ENCODE results near the gene XPO5.
"Not testable (repeated sequence)": the region's sequence is repeated elsewhere in the genome, so short reads cannot be mapped to it uniquely, and the experiment has no call there.

The XPO5 gene

GRCh38 chr6:43498291-43498690 lies 77.5 kb downstream of the XPO5 start:
- H3K14ac ChIP-seq (ENCODE audit: low read length in 2 of 2); H3K27ac ChIP-seq (ENCODE audit: low read length, poor library complexity, severe bottlenecking); H2BK12ac ChIP-seq (ENCODE audit: low read length in 2 of 2); H4K91ac ChIP-seq (ENCODE audit: low read length); H2AFZ ChIP-seq (ENCODE audit: low read depth, low read length); H3K4me2 ChIP-seq (ENCODE audit: low read length, poor library complexity, severe bottlenecking); H3K23ac ChIP-seq (ENCODE audit: low read length in 2 of 2); DNase-seq; H3K9ac ChIP-seq (ENCODE audit: low read length); H2BK5ac ChIP-seq (ENCODE audit: low read depth, low read length, poor library complexity, severe bottlenecking); H3K4ac ChIP-seq (ENCODE audit: low read depth in 1 of 2, low read length in 2 of 2); H3K27me3 ChIP-seq (ENCODE audit: control insufficient read depth in 1 of 2, insufficient read depth in 1 of 2, low read length in 2 of 2); H2BK120ac ChIP-seq (ENCODE audit: low read depth, low read length); H2AK5ac ChIP-seq (ENCODE audit: low read length, severe bottlenecking); H3K4me3 ChIP-seq (ENCODE audit: insufficient read depth in 1 of 2, low read depth in 1 of 2, low read length in 2 of 2); H3K9me3 ChIP-seq (ENCODE audit: control insufficient read depth, low read length); H4K8ac ChIP-seq (ENCODE audit: low read length); H3K18ac ChIP-seq (ENCODE audit: low read depth in 1 of 2, low read length in 2 of 2); H2BK15ac ChIP-seq (ENCODE audit: low read depth, poor library complexity, severe bottlenecking): not testable (repeated sequence)
- 97% methylated on average over 5 of the region's 5 CpGs for WGBS
- H3K36me3 ChIP-seq (ENCODE audit: control insufficient read depth in 1 of 2, insufficient read depth in 2 of 2, low read depth in 1 of 2, low read length in 2 of 2) = peaks cover 58 to 59% of the 10 kb centered on the region in 2 experiments
- peaks cover 28% of the 10 kb centered on the region for H3K79me1 ChIP-seq (replicated peaks; ENCODE audit: low read length, poor library complexity, severe bottlenecking)
- peaks cover 30% of the 10 kb centered on the region for H3K4me1 ChIP-seq (ENCODE audit: control insufficient read depth, insufficient read depth, low read depth, low read length)

DNA sequence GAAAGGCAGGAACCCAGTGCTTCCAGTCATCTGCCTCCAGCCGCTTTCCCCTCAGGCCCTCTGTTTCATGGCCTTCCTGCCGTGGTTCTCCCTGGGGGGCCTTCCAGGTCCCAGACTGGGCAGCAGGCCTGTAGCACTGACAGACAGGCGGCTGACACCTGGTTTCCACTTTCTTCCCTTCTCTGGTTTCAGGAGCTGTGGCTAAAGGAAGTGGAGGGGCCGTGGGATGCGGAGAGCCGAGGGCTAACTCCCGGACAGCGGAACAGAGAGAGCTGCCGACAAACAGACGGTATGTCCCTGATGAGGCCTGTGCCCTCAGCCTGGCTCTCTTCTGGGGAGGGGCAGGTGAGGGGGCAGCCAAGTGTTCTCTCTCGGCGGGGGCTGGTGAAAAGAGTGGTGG lies 78.1 kb downstream of the XPO5 start:
- H2AK5ac ChIP-seq (ENCODE audit: low read length, severe bottlenecking) = peak overlapping the region; percentile 30
- peaks cover 29% of the 10 kb centered on the region for H3K79me1 ChIP-seq (replicated peaks; ENCODE audit: low read length, poor library complexity, severe bottlenecking)
- H2AFZ ChIP-seq (ENCODE audit: low read depth, low read length) = no peak overlapping the region
- no peak overlapping the region for H3K23ac ChIP-seq (ENCODE audit: low read length in 2 of 2)
- no peak overlapping the region for H3K18ac ChIP-seq (ENCODE audit: low read depth in 1 of 2, low read length in 2 of 2)
- no peak overlapping the region for H4K8ac ChIP-seq (ENCODE audit: low read length)
- H3K4me1 ChIP-seq (ENCODE audit: control insufficient read depth, insufficient read depth, low read depth, low read length) = peaks cover 30% of the 10 kb centered on the region
- DNase-seq = no peak
- no peak overlapping the region for H3K9ac ChIP-seq (ENCODE audit: low read length)
- peaks cover 53% of the 10 kb centered on the region in 2 experiments for H3K36me3 ChIP-seq (ENCODE audit: control insufficient read depth in 1 of 2, insufficient read depth in 2 of 2, low read depth in 1 of 2, low read length in 2 of 2)
- no peak overlapping the region for H4K91ac ChIP-seq (ENCODE audit: low read length)
- no peak overlapping the region for H2BK5ac ChIP-seq (ENCODE audit: low read depth, low read length, poor library complexity, severe bottlenecking)
- no peaks in the 10 kb centered on the region for H3K9me3 ChIP-seq (ENCODE audit: control insufficient read depth, low read length)
- H3K27me3 ChIP-seq (ENCODE audit: control insufficient read depth in 1 of 2, insufficient read depth in 1 of 2, low read length in 2 of 2) = no peaks in the 10 kb centered on the region
- no peak overlapping the region for H3K4ac ChIP-seq (ENCODE audit: low read depth in 1 of 2, low read length in 2 of 2)
- H2BK120ac ChIP-seq (ENCODE audit: low read depth, low read length) = no peak overlapping the region
- H2BK12ac ChIP-seq (ENCODE audit: low read length in 2 of 2) = no peak overlapping the region
- no peak overlapping the region for H3K4me3 ChIP-seq (ENCODE audit: insufficient read depth in 1 of 2, low read depth in 1 of 2, low read length in 2 of 2)
- WGBS = 95% methylated on average over 12 of the region's 12 CpGs
- H3K4me2 ChIP-seq (ENCODE audit: low read length, poor library complexity, severe bottlenecking) = no peak overlapping the region
- no peak overlapping the region for H3K27ac ChIP-seq (ENCODE audit: low read length, poor library complexity, severe bottlenecking)
- H2BK15ac ChIP-seq (ENCODE audit: low read depth, poor library complexity, severe bottlenecking) = no peak overlapping the region
- no peak overlapping the region for H3K14ac ChIP-seq (ENCODE audit: low read length in 2 of 2)

DNA sequence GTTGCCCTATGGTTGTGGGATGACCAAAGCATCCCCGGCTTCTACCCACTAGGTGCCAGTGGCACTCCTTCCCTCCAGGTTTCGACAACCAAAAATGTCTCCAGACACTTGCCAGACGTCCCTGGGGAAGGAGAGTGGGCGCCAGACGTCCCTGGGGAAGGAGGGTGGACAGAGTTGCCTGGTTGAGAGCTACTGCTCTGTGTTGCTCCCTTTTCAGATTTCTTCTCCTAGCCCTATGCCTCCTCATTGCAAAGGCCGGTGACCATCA lies 78.8 kb downstream of the XPO5 start:
- H4K8ac ChIP-seq (ENCODE audit: low read length) = no peak overlapping the region
- H2AFZ ChIP-seq (ENCODE audit: low read depth, low read length) = no peak overlapping the region
- H3K9ac ChIP-seq (ENCODE audit: low read length) = no peak overlapping the region
- no peaks in the 10 kb centered on the region for H3K27me3 ChIP-seq (ENCODE audit: control insufficient read depth in 1 of 2, insufficient read depth in 1 of 2, low read length in 2 of 2)
- whole genome bisulfite sequencing = 82% methylated on average over 5 of the region's 6 CpGs
- H3K4me2 ChIP-seq (ENCODE audit: low read length, poor library complexity, severe bottlenecking) = no peak overlapping the region
- H2BK12ac ChIP-seq (ENCODE audit: low read length in 2 of 2) = no peak overlapping the region
- H3K27ac ChIP-seq (ENCODE audit: low read length, poor library complexity, severe bottlenecking) = no peak overlapping the region
- H3K18ac ChIP-seq (ENCODE audit: low read depth in 1 of 2, low read length in 2 of 2) = no peak overlapping the region
- peaks cover 47 to 52% of the 10 kb centered on the region in 2 experiments for H3K36me3 ChIP-seq (ENCODE audit: control insufficient read depth in 1 of 2, insufficient read depth in 2 of 2, low read depth in 1 of 2, low read length in 2 of 2)
- H3K79me1 ChIP-seq (replicated peaks; ENCODE audit: low read length, poor library complexity, severe bottlenecking) = peaks cover 31% of the 10 kb centered on the region
- H2BK120ac ChIP-seq (ENCODE audit: low read depth, low read length) = no peak overlapping the region
- peaks cover 33% of the 10 kb centered on the region for H3K4me1 ChIP-seq (ENCODE audit: control insufficient read depth, insufficient read depth, low read depth, low read length)
- H3K4ac ChIP-seq (ENCODE audit: low read depth in 1 of 2, low read length in 2 of 2) = no peak overlapping the region
- peak overlapping the region; percentile 52 for H2BK15ac ChIP-seq (ENCODE audit: low read depth, poor library complexity, severe bottlenecking)
- H3K14ac ChIP-seq (ENCODE audit: low read length in 2 of 2) = no peak overlapping the region
- no peaks in the 10 kb centered on the region for H3K9me3 ChIP-seq (ENCODE audit: control insufficient read depth, low read length)
- H4K91ac ChIP-seq (ENCODE audit: low read length) = no peak overlapping the region
- no peak overlapping the region for H3K23ac ChIP-seq (ENCODE audit: low read length in 2 of 2)
- peak overlapping the region; percentile 36 for H2AK5ac ChIP-seq (ENCODE audit: low read length, severe bottlenecking)
- no peak overlapping the region for H2BK5ac ChIP-seq (ENCODE audit: low read depth, low read length, poor library complexity, severe bottlenecking)
- no peak for DNase-seq
- H3K4me3 ChIP-seq (ENCODE audit: insufficient read depth in 1 of 2, low read depth in 1 of 2, low read length in 2 of 2) = no peak overlapping the region

GRCh38 chr6:43496370-43497128 lies 79.3 kb downstream of the XPO5 start:
- Histone ChIP-seq H2BK5ac (ENCODE audit: low read depth, low read length, poor library complexity, severe bottlenecking) (no peak overlapping the region), H3K27ac (ENCODE audit: low read length, poor library complexity, severe bottlenecking) (no peak overlapping the region), H2BK12ac (ENCODE audit: low read length in 2 of 2) (no peak overlapping the region), H3K4me3 (ENCODE audit: insufficient read depth in 1 of 2, low read depth in 1 of 2, low read length in 2 of 2) (no peak overlapping the region), H3K4me1 (ENCODE audit: control insufficient read depth, insufficient read depth, low read depth, low read length) (peaks cover 33% of the 10 kb centered on the region), H3K27me3 (ENCODE audit: control insufficient read depth in 1 of 2, insufficient read depth in 1 of 2, low read length in 2 of 2) (no peaks in the 10 kb centered on the region), H3K14ac (ENCODE audit: low read length in 2 of 2) (no peak overlapping the region), H3K9me3 (ENCODE audit: control insufficient read depth, low read length) (no peaks in the 10 kb centered on the region), H2BK120ac (ENCODE audit: low read depth, low read length) (no peak overlapping the region), H3K79me1 (replicated peaks; ENCODE audit: low read length, poor library complexity, severe bottlenecking) (peaks cover 35% of the 10 kb centered on the region), H2AFZ (ENCODE audit: low read depth, low read length) (no peak overlapping the region), H3K18ac (ENCODE audit: low read depth in 1 of 2, low read length in 2 of 2) (no peak overlapping the region), H2BK15ac (ENCODE audit: low read depth, poor library complexity, severe bottlenecking) (no peak overlapping the region), H3K36me3 (ENCODE audit: control insufficient read depth in 1 of 2, insufficient read depth in 2 of 2, low read depth in 1 of 2, low read length in 2 of 2) (peaks cover 42 to 50% of the 10 kb centered on the region in 2 experiments), H3K9ac (ENCODE audit: low read length) (no peak overlapping the region), H2AK5ac (ENCODE audit: low read length, severe bottlenecking) (peak overlapping the region; percentile 36), H4K8ac (ENCODE audit: low read length) (no peak overlapping the region), H3K4ac (ENCODE audit: low read depth in 1 of 2, low read length in 2 of 2) (no peak overlapping the region), H4K91ac (ENCODE audit: low read length) (no peak overlapping the region), H3K4me2 (ENCODE audit: low read length, poor library complexity, severe bottlenecking) (peak overlapping the region; percentile 2), H3K23ac (ENCODE audit: low read length in 2 of 2) (no peak overlapping the region)
- WGBS = 51% methylated on average over 13 of the region's 18 CpGs
- DNase-seq = peak; percentile 54

Data from mesenchymal stem cell (in vitro differentiated cells and primary cell).